GM12875 (cell line): ENCODE measurements around the gene CSNK1E.

Experiments used
- H3K4me3 ChIP-seq: one replicate; pipeline ENCODE4 v1.5.1; 2011; ENCODE audit warnings: low read depth, low read length, control low read depth
- TF ChIP-seq, protein P1 (sequence below): IDR thresholded peaks from 2 replicates; pipeline ENCODE4 v1.5.1; 2011; ENCODE audit warnings: low read depth, mild to moderate bottlenecking, control low read depth, inconsistent platforms, low read length, moderate library complexity, borderline replicate concordance; ENCODE audit not compliant: insufficient read depth

Gene CSNK1E

DNA sequence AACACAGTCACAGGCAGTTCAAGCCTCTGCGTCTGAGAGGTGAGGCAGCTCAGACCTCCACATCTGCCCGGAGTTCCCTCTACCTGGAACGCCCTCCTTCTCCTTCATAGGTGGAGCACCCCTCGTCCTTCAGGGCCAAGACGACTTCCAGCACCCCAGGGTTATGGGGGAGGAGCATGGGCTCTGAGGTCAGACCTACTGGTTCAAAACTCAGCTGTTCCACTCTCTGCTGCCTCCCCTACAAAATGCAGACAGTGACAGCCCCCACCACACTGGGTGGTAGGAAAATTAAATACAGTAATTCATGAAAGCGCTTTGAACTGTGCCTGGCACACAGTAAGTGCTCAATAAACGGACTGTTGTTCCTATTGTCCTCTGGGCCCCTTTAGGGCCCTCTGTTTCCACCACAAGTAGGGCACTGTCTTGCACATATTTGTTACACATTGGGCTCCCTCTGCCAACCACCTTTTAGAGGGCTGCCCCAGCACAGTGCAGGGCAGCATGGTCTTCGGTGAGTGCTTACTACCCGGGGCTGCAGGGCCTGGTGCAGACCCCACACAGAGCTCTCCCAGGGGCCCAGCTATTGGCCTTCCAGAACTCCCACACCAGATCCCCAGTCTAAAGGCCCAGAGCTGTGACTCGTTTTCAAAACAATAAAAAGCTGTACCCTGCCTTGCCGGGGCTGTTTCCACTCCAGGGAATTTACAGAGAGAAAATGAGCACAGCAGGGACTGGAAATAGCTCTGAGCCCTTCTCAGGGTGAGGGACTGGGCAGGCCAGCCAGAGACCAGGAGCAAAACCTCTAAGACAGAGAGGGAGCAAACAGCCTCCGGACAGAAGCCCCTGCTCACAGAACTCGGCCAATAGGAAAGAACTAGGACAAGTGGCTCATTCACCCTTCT, 46.9 kb downstream of the CSNK1E start:
- no peak overlapping the region for H3K4me3 ChIP-seq
- TF ChIP-seq, protein P1, sequence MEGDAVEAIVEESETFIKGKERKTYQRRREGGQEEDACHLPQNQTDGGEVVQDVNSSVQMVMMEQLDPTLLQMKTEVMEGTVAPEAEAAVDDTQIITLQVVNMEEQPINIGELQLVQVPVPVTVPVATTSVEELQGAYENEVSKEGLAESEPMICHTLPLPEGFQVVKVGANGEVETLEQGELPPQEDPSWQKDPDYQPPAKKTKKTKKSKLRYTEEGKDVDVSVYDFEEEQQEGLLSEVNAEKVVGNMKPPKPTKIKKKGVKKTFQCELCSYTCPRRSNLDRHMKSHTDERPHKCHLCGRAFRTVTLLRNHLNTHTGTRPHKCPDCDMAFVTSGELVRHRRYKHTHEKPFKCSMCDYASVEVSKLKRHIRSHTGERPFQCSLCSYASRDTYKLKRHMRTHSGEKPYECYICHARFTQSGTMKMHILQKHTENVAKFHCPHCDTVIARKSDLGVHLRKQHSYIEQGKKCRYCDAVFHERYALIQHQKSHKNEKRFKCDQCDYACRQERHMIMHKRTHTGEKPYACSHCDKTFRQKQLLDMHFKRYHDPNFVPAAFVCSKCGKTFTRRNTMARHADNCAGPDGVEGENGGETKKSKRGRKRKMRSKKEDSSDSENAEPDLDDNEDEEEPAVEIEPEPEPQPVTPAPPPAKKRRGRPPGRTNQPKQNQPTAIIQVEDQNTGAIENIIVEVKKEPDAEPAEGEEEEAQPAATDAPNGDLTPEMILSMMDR: no peak

DNA sequence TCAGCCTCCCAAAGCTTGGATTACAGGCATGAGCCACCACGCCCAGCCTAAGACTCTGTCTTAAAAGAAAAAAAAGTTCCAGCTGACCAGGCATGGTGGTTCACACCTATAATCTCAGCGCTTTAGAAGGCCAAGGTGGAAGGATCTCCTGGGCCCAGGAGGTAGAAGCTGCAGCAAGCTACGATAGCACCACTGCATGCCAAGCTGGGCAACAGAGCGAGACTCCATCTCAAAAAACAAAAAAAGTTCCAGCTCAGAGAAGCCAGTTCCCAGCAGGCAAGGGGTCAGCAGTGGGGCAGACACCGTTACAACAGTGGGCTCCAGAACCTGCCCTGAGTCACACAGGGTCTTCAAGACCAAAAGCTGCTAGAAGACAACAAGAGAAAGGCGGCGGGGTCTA, 47.8 kb downstream of the CSNK1E start:
- H3K4me3 ChIP-seq: no peak overlapping the region
- TF ChIP-seq, protein P1: no peak

DNA sequence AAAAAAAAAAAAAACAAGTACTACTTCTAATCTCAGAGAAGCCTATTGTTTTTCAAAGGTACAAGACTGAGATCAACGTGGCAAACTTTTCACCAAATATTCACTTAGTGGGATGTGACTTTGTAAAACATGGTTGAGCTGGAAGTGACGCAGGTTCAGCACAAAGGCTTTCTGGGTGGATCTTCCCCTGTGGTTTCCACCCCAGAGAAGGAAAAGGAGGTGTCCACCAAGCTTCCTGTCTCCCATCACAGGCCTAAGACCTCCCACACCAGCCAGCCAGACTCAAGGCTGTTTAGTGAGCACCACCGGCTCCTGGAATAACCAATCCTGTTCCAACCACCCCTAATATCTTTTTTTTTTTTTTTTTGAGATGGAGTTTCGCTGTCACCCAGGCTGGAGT, 50.1 kb downstream of the CSNK1E start:
- H3K4me3 ChIP-seq: no peak overlapping the region
- TF ChIP-seq, protein P1: no peak

DNA sequence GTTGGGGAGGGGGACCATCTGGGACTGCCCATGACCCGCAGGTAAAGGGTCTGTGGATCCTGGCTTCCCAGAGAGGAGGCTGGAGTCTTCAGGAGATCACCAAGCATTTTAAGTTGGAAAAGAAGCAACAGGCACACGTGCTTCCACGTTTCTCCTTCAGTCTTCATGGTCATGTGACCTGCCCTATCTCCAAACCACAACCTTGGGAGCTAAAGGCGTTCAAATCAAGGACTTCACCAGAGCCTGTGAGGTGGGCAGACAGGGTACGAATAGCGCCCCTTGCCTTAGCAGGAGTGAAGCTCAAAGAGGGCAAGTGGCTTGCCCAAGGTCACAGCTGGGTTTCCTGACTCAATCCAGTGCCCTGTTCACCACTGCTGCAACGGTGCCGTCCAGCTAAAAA, 51.1 kb downstream of the CSNK1E start:
- H3K4me3 ChIP-seq: no peak overlapping the region
- TF ChIP-seq, protein P1: no peak

DNA sequence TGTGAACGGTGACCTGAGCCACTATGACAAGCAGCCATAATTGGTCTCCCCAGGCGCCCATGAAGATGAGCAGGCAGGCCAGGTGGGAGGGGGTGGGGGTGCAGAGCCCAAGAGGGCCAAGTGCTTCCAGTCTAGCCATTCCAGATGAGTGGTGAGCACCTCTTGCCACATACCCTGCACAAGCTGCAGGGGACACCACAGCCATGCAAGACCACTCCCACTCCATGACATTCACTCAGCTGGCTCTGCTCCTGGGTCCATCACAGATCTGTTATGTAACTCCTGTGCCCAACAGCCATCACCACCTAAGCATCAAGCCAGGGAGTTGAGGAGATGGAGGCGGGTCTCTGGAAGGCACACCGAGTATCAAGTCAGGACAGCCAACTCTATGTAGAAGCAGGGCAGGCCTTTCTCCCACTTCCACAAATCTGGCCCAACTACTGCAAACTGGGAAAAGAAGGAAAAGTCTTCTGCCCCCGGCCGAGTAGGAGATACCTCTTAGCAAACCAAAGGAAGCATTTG, 52.9 kb downstream of the CSNK1E start:
- no peak overlapping the region for H3K4me3 ChIP-seq
- TF ChIP-seq, protein P1: no peak

DNA sequence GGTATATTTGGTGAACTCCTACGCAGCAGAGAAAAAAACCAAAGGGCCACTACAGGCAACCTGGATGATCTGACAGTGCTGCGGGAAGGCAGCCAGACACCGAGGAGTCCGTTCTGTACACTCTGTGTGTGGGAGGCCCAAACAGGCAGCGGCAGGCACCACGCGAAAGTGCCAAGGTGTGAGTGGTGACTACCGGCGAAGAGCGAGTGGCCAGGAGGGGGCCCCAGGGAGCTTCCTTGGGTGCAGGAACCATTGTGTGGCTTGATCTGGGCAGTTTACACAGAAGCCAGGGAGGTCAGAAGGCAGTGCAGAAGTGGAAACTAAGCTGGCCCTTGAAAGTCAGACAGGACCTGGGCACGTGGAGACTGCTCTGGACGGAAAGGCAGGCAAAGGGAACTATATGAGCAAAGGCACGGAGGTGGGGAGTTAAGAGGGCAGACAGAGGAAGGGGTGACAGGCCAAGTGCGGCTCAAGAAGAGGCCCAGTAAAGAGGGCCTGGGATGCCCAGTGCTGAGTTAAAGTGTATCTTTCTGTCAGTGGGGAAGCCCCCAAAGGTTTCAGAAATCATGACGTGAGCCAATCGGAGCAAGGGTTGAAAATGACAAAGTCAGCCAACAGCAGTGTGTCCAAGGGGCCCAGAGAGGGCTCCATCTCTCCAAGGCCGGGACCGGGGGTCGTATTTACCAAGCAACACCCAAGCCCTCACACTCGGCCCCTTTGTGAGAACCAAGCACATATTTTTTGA, 55.0 kb downstream of the CSNK1E start:
- no peak overlapping the region for H3K4me3 ChIP-seq
- TF ChIP-seq, protein P1: peak; percentile 74
